HL-60/S4 treated with retinoic acid at 250 ng/mL for 4 days and 3 days (cell line): Measurements from ENCODE around the gene FOXB1.

Experiments used
- in situ Hi-C: fragments of 300-500 bp; cut with MboI; formaldehyde crosslinking; loops from 2 replicates; pipeline ENCODE4 v1.7.0; 2022; ENCODE audit warnings: low sequenced_read_pairs

Gene FOXB1

DNA sequence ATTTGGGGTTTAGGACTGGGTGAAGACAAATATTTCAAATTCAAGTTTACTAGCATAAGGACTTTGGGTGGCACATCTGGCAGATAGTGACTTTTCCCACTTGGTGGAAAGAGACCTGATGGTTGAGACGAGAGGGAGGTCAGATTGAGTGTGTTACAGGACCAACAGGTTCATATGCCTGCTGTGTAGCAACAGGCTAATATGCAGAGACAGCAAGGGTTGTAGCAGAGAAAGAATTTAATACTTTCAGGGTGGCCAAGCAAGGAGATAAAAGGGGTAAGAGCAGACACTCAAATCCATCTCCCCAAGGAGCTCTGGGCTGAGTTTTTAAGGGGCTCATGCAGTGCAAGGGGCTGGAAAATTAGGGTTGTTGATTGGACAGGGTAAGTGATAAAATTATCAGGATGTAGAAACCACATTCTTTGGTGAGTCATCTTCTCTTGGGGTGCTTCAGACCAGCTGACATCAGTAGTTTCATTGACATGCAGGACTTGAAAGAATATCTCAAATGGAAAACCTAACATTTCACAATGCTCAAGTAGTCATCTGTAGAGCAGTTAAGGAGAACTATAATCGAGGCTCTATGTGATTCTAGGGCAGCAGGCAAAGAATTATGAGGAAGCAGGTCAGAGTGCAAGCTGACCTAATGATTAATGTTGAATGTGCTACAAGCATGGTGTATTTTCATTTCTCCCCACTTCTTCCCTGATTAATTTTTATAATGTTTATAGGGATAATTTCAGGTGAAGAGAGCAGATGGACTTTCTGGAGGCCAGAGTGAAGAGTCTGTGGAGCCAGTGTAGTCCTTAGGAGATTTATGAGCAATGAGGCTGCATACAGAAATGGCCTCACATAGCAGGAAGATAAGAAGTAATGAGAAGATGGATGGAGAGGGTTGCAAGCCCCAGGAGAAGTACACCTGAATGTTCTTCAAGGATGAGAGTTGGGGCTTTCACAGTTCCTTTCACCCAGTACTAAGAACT lies 13.7 kb downstream of the FOXB1 start:
- in situ Hi-C loops, result no loop called here

DNA sequence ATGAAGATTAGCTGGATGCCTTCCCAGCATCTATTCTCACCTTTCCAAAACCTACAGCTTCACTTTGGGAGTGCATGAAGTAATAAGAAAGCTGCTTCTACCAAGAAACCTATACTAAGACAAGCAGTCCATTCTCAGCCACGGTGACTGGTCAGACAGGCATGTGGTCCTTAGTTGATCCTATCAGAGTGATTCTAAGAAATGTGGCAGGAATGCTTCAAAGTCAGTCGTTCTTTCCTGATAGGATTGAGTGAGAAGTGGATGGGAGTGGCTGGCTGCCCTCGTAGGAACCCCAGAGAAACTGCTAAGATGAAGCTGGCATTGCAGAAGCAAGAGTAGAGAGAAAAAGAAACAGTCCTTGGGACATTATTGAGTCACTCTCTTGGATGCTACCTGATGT lies 16.6 kb downstream of the FOXB1 start:
- in situ Hi-C loops, result no loop called here

DNA sequence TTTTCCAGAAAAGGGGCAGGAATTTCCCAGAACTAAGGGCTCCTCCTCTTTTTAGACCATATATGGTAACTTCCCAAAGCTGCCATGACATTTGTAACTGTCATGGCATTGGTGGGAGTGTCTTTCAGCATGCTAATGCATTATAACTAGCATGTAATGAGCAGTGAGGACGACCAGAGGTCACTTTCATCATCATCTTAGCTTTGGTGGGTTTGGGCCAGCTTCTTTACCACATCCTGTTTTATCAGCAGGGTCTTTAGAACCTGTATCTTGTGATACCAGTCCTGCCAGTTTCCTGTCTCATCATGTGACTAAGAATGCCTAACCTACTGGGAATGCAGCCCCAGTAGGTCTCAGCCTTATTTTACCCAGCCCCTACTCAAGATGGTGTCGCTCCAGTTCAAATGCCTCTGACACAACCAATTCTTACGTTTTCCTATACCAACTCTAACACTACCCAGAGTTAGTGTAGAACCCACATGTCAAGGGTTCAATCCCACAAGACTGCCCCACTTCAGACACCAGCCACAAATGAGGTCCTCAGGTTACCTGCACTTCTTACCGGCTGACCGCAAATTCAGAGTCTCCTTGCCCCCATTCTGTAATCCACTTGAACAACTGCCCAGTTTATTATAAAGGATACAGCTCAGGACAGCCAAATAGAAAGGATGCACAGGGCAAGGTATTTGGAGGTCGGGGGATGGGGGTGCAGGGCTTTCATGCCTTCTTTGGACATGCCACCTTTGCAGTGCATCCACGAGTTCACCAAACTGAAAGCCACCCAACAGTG lies 17.7 kb downstream of the FOXB1 start:
- in situ Hi-C loops, result no loop called here

DNA sequence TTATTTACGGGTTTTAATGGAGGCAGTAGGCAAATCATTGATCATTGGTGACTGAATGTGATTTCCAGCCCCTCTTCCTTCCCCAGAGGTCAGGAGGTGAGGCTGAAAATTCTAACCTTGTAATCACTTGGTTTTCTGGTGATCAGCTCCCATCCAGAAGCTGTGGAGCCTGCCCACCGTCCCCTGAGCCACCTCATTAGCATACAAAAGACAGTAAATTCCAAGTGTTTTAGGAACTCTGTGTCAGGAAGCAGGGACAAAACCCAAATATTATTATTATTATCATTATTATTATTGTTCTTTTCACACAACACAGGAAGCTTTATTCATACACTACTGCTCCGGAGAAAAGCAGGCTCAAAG lies 18.2 kb downstream of the FOXB1 start:
- in situ Hi-C loops, result no loop called here

DNA sequence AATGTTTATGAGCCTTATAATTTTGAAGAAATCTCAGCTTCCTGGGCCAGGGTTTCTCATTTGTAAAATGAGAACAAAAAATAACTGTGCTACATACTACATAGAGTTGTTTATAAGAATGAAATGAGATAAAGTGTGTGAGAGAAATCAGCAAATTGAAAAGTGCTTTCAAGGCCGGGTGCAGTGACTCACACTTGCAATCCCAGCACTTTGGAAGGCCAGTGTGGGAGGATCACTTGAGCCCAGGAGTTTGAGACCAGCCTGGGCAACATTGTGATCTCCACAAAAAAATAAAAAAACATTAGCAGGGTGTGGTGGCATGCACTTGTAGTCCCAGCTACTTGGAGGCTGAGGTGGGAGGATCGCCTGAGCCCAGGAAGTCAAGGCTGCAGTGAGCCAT lies 22.4 kb downstream of the FOXB1 start:
- in situ Hi-C loops, result no loop called here

DNA sequence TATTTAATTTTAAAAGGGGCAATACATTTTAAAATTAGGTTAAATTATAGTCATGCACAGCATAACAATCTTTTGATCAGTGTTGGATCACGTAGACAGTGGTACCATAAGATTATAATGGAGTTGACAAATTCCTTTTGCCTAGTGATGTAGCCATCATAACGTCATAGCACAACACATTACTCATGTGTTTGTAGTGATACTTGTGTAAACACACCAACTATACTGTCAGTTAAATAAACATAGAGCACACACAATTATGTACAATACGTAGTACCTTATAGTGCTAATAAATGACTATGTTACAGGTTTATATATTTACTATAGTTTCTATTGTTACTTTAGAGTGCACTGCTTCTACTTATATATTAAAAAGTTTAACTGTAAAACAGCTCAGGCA lies 31.2 kb downstream of the FOXB1 start:
- in situ Hi-C loops, result no loop called here

DNA sequence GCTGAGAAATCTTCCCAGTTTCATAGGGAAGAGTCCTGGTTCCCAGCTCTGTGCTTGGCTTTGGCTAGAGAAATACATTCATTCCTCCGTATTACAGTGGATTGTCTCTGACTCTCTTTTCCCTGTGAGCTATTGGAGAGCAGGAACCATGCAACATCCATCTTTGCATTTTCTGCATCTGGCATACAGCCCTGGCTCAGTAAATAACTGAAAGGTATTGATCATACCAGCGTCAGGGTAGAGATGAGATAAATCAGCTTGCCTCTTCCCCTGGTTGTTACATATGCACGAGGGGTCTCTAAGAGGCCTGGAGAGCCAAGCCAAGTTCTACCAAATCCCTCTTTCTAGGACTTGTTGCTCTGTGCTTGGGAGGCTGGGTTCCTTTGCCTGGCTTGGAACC lies 35.2 kb downstream of the FOXB1 start:
- in situ Hi-C loops, result no loop called here

DNA sequence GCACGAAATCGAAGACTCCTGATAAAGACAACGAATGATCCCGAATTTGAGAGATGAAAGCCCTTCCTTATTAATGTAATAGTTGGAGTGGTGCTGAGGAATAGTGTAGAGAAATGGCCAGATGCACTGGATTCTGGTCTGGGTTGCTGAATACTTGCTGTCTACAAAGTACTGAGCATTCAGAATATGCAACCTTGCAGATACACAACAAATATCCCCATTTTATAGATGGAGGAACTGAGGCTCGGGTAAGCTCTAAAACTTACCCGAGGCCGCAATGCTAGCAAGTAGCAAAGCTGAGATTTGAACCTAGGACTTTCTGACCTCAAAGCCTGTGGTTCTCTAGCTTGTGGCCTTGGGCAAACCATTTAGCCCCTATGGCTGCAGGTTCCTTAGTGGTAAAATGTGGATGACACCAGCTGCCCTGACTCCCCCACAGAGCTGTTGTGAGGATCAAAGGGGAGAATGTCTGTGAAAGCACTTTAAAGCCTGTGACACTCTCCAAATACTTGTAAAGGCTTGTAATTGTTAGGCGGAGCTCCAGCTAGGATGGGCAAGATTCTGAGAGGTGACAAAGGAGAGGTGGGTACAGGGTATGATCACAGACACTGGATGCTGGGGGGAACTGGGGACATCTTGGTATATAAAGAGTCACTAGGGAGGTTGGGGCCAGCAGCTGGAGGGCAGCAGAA lies 39.8 kb downstream of the FOXB1 start:
- in situ Hi-C loops, result no loop called here

DNA sequence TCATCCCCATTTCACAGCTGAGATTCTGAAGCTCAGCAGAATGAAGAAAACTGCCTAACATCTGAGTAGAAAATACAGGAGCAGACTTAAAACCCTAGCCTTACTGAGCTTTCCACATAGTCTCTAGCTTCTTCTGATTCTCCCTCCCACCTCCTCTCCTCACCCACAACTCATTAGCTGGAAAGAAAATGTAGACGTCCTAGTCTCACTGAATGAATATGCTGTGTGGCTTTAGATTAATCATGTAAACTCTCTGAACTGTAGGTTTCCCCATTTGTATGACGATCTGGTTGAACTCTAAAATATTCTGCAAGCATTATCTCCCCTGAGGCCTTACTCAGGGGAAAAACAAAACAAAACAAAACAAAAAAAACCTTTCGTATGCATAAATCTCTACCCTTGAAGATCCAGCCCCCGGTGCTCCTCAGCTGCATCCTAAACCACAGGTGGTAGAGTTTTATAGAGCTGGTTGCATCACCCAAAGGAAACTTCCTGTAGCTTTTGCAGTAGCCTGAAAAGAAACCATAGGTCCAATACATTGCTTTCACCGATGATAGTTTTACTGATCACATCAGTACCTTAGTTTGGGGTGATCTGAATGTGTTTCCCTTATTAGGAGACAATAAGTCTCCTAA lies 40.6 kb downstream of the FOXB1 start:
- in situ Hi-C loops, result no loop called here

DNA sequence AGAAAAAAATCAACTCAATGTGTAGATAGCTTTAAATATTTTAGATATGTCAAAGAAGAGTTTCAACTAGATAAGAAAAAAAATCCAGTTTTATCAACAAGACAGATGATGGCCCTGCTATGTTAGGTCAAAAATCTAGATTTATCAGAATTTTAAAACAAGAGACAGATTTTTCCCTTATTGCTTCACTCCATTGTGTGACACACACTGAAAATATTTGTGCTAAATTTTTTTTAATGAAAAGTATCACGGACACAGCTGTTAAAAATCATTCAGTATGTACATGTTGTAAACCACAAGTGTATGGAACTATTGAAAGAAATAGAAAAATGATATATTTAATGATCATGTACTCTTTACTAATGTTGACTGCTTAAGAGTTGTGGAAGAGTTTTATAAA lies 43.6 kb downstream of the FOXB1 start:
- in situ Hi-C loops, result no loop called here

DNA sequence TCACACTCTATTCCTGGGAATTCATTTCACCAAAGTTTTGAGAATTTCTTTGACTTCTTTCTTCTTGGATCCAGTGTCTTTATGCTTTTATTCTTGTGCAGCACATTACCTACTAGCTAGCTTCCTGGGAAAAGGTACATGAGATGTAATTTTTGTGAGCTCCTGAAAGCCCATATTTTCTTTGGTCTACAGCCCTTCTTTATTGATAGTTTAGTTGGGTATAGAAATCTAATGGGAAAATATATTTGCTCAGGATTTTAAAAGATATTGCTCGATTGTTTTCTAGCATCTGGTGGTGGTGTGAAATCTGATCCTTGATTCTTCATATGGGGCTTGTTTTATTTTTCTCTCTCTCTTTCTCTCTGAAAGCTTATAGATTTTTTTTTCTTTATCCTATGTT lies 45.8 kb downstream of the FOXB1 start:
- in situ Hi-C loops, result no loop called here

DNA sequence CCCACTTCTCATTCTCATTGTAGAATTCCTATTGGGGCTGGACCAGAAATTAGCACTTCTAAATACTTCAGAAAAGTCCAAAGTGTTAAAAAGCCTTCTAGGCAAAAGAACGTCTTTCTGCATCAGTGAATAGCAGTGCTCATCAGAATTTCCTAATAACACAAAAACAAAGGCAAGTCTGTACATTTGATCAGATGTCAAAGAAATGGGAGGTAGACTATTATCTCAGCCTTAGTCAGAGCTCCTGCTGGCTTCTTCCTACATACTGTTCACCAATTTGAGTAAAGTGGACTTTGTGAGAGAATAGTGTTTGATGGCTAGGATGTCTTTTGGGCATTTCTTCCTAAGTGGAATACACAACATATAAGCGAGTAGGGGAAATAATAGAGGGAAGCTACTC lies 48.7 kb downstream of the FOXB1 start:
- in situ Hi-C loops, result no loop called here

DNA sequence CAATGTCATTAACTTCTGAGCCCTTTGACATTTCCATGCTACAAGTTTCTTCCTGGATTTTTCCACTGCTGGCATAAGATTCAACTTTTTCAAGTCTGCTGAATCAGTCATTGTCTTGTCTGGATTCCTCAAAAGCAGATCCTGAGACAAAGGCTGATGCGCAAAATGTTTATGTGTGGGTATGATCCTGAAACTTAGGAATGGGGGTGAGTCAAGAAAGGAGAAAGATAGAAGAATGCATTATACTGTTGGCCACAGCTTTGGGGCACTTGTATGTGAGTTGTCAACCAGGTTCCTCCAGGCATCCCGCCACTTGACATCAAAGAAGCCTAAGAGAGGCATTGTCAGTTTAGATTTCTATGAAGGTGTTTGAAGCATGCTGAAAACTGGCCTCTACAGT lies 50.4 kb downstream of the FOXB1 start:
- in situ Hi-C loops, result no loop called here
